Nephron (organoid): ENCODE results near the gene CALN1.

Experiments
- H3K27ac Mint-ChIP-seq, 3 experiments: 2 replicates each; pipeline ENCODE4 v1.8.0; 2020; ENCODE audit warnings: mixed read lengths in 3 of 3, mild to moderate bottlenecking in 2 of 3, moderate library complexity in 1 of 3
- H3K27me3 Mint-ChIP-seq: 2 replicates; pipeline ENCODE4 v1.8.0; 2021; ENCODE audit warnings: low read depth, mild to moderate bottlenecking, moderate library complexity, mixed read lengths
- H3K36me3 Mint-ChIP-seq: 2 replicates; pipeline ENCODE4 v1.8.0; 2020; ENCODE audit warnings: low read depth, mixed read lengths
- H3K4me1 Mint-ChIP-seq: 2 replicates; pipeline ENCODE4 v1.8.0; 2020; ENCODE audit warnings: mixed read lengths
- H3K4me3 Mint-ChIP-seq, 3 experiments: 2 replicates each; pipeline ENCODE4 v1.8.0; 2020; ENCODE audit warnings: mild to moderate bottlenecking in 3 of 3, mixed read lengths in 3 of 3, moderate library complexity in 2 of 3
- H3K9me3 Mint-ChIP-seq: 2 replicates; pipeline ENCODE4 v1.8.0; 2020; ENCODE audit warnings: mixed read lengths
- TF ChIP-seq, protein P1 (sequence below), 3 experiments: fragments of 200-600 bp; sonication (generic); IDR thresholded peaks; one replicate each; pipeline ENCODE4 v1.5.0; 2021; ENCODE audit warnings: antibody characterized with exemption in 3 of 3; ENCODE audit not compliant: unreplicated experiment in 3 of 3

CALN1 gene

DNA sequence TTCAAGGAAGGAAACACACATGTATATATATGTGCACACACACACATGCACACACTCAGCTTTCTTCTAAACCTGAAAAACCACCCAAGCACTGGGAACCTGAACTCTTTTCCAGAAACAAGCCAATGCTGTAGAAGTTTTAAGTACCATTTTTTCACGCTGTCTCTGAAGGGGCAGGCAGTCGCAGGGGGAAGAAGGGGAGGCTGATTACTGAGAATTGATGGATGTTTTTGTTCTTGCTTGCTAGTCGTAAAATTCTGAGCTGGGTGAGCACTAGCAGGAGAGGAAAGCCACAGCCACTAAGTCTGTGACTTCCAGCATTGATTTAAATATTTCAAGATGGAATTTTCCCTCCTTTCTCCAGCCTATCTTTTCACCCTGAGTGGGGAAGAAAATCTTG lies 391.8 kb downstream of the CALN1 start:
- H3K4me1 Mint-ChIP-seq = no peaks in the 10 kb centered on the region

GRCh38 chr7:72019436-72019835 lies 392.7 kb downstream of the CALN1 start:
- Mint-ChIP-seq H3K4me3 (no peak overlapping the region), H3K27ac (no peak overlapping the region), H3K27me3 (peaks cover 7% of the 10 kb centered on the region), H3K9me3 (no peaks in the 10 kb centered on the region), H3K36me3 (no peaks in the 10 kb centered on the region), H3K4me1 (no peaks in the 10 kb centered on the region)
- TF ChIP-seq, protein P1, sequence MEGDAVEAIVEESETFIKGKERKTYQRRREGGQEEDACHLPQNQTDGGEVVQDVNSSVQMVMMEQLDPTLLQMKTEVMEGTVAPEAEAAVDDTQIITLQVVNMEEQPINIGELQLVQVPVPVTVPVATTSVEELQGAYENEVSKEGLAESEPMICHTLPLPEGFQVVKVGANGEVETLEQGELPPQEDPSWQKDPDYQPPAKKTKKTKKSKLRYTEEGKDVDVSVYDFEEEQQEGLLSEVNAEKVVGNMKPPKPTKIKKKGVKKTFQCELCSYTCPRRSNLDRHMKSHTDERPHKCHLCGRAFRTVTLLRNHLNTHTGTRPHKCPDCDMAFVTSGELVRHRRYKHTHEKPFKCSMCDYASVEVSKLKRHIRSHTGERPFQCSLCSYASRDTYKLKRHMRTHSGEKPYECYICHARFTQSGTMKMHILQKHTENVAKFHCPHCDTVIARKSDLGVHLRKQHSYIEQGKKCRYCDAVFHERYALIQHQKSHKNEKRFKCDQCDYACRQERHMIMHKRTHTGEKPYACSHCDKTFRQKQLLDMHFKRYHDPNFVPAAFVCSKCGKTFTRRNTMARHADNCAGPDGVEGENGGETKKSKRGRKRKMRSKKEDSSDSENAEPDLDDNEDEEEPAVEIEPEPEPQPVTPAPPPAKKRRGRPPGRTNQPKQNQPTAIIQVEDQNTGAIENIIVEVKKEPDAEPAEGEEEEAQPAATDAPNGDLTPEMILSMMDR (IDR thresholded peaks at IDR 0.05; ENCODE audit: unreplicated experiment in 3 of 3) = no peak

More for the DNA sequence above, 391.8 kb downstream of the CALN1 start:
- Mint-ChIP-seq H3K27me3 (peaks cover 7% of the 10 kb centered on the region), H3K36me3 (no peaks in the 10 kb centered on the region), H3K9me3 (no peaks in the 10 kb centered on the region), H3K4me3 (no peak overlapping the region), H3K27ac (no peak overlapping the region)
- TF ChIP-seq, protein P1 (IDR thresholded peaks at IDR 0.05; ENCODE audit: unreplicated experiment in 3 of 3) = no peak

DNA sequence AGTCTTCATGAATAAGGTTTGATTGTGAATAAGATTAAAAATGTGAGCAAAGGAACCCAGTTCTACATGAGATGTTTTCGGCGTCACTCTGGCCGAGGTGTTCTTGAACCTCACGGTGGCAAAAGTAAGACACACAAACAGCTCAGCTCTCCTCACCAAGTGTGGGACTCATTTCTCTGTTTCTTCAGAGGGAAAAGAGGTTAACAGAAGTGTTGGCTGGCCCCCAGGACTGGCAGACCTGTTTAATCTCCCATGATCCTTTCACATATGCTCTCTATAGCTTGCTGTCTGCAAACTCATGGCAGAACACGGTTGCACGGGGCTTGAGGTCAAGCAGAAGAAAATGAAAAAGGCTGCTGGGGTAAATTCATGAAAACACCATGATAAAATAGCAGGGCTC lies 394.4 kb downstream of the CALN1 start:
- no peaks in the 10 kb centered on the region for H3K4me1 Mint-ChIP-seq
- H3K36me3 Mint-ChIP-seq = no peaks in the 10 kb centered on the region
- no peaks in the 10 kb centered on the region for H3K9me3 Mint-ChIP-seq
- H3K27ac Mint-ChIP-seq = no peak overlapping the region
- H3K4me3 Mint-ChIP-seq = no peak overlapping the region
- H3K27me3 Mint-ChIP-seq = peaks cover 7% of the 10 kb centered on the region
- TF ChIP-seq, protein P1 (IDR thresholded peaks at IDR 0.05; ENCODE audit: unreplicated experiment in 3 of 3) = no peak

DNA sequence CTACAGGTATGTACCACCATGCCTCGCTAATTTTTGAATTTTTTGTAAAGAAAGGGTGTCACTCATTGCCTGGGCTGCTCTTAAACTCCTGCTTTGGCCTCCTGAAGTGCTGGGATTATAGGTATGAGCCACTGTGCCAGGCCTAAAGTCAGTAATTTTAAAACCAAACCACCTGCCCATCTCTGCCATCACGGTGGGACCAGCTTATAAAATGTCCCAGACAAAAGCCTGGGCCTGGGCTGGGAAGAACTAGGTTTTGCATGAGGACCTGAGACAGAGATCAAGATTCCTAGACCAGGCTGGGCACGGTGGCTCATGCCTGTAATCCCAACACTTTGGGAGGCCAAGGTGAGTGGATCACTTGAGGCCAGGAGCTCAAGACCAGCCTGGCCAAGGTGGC lies 395.6 kb downstream of the CALN1 start:
- TF ChIP-seq, protein P1 (IDR thresholded peaks at IDR 0.05; ENCODE audit: unreplicated experiment in 3 of 3) = no peak
- peaks cover 1% of the 10 kb centered on the region for H3K27me3 Mint-ChIP-seq
- no peak overlapping the region for H3K4me3 Mint-ChIP-seq
- no peak overlapping the region for H3K27ac Mint-ChIP-seq
- no peaks in the 10 kb centered on the region for H3K9me3 Mint-ChIP-seq
- H3K36me3 Mint-ChIP-seq = no peaks in the 10 kb centered on the region
- H3K4me1 Mint-ChIP-seq = no peaks in the 10 kb centered on the region

- Mint-ChIP-seq H3K27ac (no peak overlapping the region), H3K36me3 (no peaks in the 10 kb centered on the region), H3K9me3 (no peaks in the 10 kb centered on the region), H3K4me3 (no peak overlapping the region), H3K27me3 (no peaks in the 10 kb centered on the region), H3K4me1 (no peaks in the 10 kb centered on the region)
- TF ChIP-seq, protein P1 (IDR thresholded peaks at IDR 0.05; ENCODE audit: unreplicated experiment in 3 of 3) = no peak
These were observed 397.0 kb downstream of the CALN1 start for GRCh38 chr7:72015136-72015535.

DNA sequence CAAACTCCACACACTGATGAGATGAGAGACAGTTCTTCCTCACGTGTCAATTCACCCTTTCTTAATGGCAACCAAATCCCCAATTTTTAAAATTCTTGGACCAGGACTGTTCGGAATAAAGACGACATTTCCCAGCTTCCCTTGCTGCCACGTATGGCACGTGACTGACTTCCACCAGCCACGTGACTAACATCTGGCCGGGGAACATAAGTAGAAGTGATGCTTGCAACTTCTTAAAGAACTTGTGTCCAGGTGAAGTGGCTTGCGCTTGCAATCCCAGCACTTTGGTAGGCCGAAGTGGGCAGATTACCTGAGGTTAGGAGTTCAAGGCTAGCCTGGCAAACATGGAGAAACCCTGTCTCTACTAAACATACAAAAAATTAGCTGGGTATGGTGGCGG lies 405.1 kb downstream of the CALN1 start:
- Mint-ChIP-seq H3K4me1 (no peaks in the 10 kb centered on the region), H3K4me3 (no peak overlapping the region), H3K27me3 (no peaks in the 10 kb centered on the region), H3K9me3 (peaks cover 5% of the 10 kb centered on the region), H3K27ac (no peak overlapping the region), H3K36me3 (no peaks in the 10 kb centered on the region)
- TF ChIP-seq, protein P1 (IDR thresholded peaks at IDR 0.05; ENCODE audit: unreplicated experiment in 3 of 3) = no peak
